Left kidney (tissue), 2 donors: ENCODE measurements around the gene RTN1. TPM values are rescaled to one million over a fixed set of nuclear protein-coding genes. Genes with fewer than 3 reads are reported as not detected.

Experiments used
- DNase-seq: peaks from one replicate; pipeline ENCODE4 v3.0.0-alpha.2; 2013
- polyA plus RNA-seq: library from polyadenylated mRNA; unstranded; fragments of 120-200 nt; gene quantifications from one replicate; pipeline ENCODE4 v1.2.1, GENCODE V29; 2013; ENCODE audit not compliant: insufficient read length

RTN1 gene
- polyA plus RNA-seq, 1 donor, result 3.9 TPM

GRCh38 chr14:59630288-59630963, 240.2 kb downstream of the RTN1 start:
- peak; percentile 13 for DNase-seq

GRCh38 chr14:59629444-59630287, 240.9 kb downstream of the RTN1 start:
- DNase-seq, result no peak

DNA sequence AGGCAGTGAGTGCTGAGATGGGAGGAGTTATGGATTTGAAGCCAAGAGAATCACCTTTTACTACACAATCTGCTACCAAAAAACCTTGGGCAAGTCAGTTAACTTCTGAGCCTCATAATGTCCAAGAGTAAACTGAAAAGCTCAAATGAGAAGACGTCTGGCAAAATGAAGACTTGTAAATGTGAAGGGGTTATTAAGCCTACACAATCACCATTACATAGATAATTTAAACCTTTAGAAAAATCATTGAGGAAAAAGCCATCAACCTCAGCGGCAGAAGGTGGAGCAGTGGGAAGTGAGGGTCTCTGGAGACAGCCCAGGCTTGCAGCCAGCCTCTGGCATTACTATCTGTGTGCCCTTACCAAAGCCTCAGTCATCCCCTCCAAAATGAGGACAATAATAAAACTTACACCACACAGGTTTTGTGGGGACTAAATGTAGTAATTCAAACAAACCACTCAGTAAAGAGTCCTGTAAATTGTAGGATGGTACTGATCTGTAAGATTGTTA, 243.5 kb downstream of the RTN1 start:
- no peak for DNase-seq

DNA sequence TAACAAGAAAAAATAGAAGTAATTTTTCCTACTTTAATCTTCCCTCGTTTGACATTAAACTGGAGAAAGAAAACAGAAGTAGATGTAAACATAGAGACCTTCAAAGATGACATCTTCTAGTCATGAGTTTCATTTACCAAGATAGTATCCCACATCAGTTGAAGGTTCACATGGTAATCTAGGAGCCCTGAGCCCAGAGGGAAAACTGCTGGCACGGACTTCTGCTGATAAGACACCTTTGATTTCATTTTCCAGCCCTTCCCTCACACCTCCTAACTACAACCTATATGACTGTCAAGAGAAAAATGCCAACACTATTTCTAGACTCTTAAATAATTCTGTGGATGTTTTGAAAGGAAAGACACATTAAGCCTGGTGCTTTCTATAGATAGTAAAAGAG, 247.9 kb downstream of the RTN1 start:
- no peak for DNase-seq

DNA sequence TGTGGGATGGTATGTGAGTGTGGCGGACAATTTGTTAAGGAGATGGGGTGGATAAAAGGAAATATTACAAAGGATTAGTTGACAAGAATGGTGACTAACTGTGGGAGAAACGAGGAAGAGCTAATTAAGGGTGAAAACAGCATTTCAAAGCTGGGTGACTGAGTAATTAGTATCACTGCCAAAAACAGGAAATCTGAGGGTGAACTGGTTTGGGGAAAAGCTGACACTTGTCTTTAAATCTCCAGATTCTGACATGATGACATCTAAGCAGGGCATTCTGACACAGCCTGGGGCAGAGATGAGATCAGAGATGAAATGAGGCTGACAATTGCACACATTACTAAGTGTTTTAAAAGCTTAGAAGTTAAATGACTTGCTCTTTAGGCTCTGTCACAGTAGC, 251.5 kb downstream of the RTN1 start:
- no peak for DNase-seq

GRCh38 chr14:59601056-59601455, 269.5 kb downstream of the RTN1 start:
- DNase-seq, result no peak

DNA sequence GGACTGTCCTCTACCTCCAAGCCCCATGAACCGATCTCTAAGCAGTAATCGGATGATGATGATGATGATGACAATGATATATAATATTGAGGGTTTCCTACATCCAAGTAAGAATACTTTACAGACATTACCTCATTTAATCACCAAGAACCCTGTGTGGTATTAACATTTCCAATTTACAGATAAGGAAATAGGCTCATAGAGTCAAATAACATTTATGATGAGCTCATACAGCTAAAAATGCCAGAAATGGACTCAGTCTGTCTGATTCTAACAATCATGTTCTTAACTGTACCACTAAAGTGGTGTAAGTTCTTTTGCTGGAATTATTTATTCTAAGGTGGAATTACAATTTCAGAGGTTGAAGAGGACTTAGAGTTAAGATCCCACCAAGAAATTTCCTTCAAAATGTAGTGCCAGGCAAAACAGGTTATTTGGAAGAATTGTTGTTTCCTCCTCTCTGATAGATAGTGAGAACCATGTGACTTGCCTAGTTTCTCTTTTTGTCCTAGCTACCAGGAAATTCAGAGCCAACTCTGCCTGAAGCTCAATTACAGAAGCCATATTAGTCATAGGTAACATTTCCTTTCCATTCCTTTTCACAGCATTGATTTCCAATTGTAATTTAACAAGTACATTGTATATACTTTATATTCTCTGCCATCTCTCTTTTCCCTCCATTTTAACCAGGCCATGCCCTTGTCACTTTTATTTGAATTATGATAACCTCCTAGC, 270.2 kb downstream of the RTN1 start:
- no peak for DNase-seq

GRCh38 chr14:59595071-59595470, 275.5 kb downstream of the RTN1 start:
- no peak for DNase-seq

GRCh38 chr14:59591641-59592370, 278.8 kb downstream of the RTN1 start:
- no peak for DNase-seq

DNA sequence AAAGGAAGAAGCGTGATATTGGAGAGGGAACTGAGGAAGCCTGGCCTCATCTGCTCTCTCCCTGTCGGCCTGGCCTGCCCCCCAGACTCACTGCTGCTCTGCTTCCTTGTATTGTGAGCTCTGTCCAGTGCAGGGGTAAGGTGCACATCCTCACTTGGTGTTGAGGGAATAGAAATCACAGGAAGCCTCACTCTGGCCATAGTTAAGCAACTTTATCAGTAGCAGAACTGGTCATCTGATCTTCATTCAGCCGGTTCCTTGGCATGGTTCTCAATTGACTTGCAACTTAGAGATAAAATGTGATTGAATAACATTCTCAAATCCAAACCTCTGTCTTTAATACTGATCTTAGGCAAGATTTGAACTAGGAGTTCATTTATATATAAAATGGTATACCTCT, 282.5 kb downstream of the RTN1 start:
- DNase-seq, result no peak

- DNase-seq, result no peak
Measured at GRCh38 chr14:59585891-59586554, 284.6 kb downstream of the RTN1 start.

- no peak for DNase-seq
Measured at GRCh38 chr14:59583755-59584154, 286.8 kb downstream of the RTN1 start.

DNA sequence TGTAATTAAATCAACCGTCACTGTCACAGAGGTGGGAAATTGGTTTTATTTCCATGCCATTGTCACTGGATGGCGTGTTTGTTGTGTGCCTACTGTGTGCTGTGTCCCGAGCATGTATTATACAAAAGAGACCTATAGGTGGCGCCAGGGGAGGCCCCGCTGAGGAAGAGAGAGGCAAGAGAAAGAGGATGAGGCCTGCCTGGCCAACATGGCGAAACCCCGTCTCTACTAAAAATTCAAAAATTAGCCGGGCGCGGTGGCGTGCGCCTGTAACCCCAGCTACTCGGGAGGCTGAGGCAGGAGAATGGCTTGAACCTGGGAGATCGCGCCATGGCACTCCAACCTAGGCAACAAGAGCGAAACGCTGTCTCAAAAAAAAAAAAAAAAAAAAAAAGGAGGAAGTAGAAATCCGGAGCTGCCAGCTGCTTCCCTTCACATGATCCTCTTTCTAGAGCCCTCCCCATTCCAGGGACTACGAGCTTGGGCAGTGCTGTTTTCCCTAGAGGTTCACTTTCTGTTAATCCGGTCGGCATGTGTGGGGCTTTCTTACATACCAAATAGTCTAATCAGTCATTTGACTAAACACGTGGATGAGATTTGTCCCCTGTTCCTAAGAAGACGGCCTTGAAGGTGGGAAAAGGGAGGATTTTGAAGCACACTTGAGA, 287.6 kb downstream of the RTN1 start:
- no peak for DNase-seq

DNA sequence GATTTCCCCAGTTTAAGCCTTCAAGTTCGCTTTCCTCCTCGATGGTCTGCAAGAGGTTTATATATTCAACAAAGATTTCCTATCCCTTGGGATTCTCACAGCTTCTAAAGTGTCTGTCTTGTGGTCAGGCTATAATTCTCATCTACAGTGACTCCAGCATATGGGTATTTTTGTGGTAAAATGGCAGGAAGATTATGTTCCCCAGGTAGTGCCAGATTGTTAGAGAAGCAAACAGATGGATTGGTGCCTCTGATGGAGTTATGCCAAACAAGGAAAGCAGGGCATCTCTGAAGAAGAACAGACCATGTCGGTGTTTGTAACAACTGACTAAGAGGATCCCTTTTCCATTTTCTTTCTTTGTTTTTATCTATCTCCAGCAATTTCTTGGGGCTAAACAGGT, 288.4 kb downstream of the RTN1 start:
- no peak for DNase-seq

- no peak for DNase-seq
Measured at GRCh38 chr14:59580911-59581310, 289.7 kb downstream of the RTN1 start.

DNA sequence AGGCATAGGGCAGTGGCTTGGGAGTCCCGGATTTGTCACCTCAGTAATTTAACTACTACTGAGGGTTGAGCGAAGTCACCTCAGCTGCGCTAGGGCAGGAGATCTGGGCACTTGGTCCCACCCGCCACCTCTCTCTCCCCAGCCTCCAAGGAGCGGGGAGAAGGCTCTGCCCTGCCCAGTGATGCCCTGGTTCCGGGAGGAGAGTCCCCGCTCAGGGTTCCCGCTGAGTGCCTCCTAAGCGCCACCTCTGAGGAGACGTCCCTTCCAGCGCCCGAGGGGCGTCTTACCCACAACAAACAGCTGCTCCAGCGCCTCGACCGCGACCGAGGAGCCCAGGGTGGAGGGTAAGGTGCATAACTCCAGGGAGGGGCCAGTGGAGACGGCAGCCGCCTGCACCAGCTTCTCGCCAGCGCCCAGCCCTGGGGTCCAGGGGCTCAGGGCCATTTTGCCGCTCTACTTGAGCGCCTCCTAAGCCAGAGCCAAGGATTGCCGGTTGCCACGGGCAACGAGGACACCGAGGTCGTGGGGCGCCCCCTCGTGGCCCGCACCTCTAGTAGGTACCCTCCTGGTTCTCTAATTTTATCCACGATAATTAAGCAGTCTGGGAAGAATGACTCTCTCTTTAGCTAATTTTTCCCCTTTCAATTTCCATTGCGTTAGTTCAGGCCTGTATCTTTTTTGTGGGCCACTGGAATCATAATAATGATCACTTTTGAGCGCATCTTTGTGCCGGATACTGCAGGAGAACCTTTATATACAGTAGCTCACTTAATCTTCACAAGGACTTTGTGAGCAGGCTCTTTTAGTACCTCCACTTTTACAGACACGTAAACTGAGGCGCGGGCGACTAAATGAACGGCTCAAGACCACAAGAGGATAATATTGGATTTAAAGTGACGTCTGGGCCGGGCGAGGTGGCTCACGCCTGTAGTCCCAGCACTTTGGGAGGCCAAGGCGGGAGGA, 294.0 kb downstream of the RTN1 start, which contains the start of gene CCDC175:
TSS of gene CCDC175 (minus strand) at position 481 of the 963 bp plus-strand sequence. CDS start at position 444, 37 bp downstream.
- peak; percentile 91 for DNase-seq

GRCh38 chr14:59570122-59570521, 300.5 kb downstream of the RTN1 start:
- no peak for DNase-seq

DNA sequence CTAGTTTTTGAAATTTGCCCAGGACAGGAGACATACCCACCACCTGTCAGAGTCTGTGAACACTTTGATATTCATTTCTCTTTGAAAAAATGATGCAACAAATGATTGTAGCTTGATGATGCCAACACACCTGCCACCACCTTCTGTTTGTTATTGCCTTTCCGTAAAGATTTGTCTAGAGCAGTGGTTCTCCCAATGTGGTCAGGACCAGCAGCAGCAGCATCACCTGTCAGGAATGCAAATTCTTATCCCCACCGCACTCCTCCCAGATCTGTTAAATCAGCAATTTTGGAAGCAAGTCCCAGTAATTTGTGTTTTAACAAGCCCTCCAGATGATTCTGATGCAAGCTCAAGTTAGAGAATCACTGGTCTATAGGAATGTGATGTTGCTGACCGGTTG, 303.9 kb downstream of the RTN1 start:
- DNase-seq, result no peak

GRCh38 chr14:59566296-59566695, 304.3 kb downstream of the RTN1 start:
- no peak for DNase-seq

DNA sequence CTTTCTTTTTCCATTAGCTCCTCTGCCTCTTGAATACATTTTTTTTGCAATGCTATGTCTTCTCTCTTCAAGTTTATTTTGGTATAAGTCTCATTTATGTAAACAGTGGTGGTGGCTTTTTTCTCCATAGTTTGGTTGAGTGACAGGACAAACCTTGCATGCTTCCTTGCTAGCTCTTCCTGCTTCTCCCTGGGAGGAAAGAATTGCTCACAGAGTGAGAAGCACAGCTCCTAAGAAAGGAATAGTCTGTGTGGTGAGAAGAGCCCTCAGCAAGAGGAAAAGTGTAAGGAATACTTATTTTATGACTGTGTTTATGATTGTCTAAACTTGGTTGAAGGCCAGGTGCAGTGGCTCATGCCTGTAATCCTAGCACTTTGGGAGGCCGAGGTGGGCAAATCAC, 305.5 kb downstream of the RTN1 start:
- no peak for DNase-seq
